C4-2B (cell line): Measurements from ENCODE around the gene KYNU.

ENCODE experiments used
- CTCF ChIP-seq: fragments of 450-650 bp; conservative IDR thresholded peaks from 2 replicates; pipeline ENCODE4 v1.5.1; 2017; ENCODE audit warnings: mild to moderate bottlenecking
- ZFX ChIP-seq: fragments of 450-650 bp; IDR thresholded peaks from 2 replicates; pipeline ENCODE4 v1.6.1; 2017

GRCh38 chr2:142871396-142871795 is 6.1 kb upstream of the KYNU start:
- no peak for TF ChIP-seq CTCF
- no peak for TF ChIP-seq ZFX
